ENCODE measurements around the gene ZNF627.

DNA sequence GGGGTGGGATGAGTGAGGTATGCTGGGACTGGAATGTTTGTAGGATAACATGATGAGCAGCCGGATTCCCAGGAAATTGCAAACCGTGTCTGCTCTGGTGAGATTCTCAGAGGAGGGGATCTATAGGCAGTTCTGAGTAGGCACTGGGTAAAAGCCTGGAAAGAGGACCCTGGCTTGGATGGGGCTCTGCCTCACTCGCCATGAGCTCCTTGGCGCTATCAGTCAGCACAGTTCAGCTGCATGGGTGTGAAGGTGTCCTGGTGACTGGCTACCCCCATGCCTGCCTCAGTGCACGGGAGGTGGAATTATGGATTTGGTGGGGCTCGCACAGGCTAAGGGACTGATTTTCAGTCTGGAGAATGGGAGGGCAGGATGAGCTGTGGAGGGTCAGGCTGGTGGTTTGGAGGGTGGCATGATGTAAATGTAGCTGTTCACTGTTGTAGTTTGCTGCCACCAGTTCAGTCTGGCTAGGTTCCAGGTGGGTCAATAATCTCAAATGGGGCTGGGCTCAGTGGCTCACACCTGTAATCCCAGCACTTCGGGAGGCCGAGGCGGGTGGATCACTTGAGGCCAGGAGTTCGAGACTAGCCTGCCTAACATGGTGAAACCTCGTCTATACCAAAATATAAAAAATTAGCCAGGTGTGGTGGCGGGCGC, 9.2 kb upstream of the ZNF627 start:
- no peak for TF ChIP-seq POLR2A (IDR thresholded peaks at IDR 0.05)
- TF ChIP-seq, protein P1, sequence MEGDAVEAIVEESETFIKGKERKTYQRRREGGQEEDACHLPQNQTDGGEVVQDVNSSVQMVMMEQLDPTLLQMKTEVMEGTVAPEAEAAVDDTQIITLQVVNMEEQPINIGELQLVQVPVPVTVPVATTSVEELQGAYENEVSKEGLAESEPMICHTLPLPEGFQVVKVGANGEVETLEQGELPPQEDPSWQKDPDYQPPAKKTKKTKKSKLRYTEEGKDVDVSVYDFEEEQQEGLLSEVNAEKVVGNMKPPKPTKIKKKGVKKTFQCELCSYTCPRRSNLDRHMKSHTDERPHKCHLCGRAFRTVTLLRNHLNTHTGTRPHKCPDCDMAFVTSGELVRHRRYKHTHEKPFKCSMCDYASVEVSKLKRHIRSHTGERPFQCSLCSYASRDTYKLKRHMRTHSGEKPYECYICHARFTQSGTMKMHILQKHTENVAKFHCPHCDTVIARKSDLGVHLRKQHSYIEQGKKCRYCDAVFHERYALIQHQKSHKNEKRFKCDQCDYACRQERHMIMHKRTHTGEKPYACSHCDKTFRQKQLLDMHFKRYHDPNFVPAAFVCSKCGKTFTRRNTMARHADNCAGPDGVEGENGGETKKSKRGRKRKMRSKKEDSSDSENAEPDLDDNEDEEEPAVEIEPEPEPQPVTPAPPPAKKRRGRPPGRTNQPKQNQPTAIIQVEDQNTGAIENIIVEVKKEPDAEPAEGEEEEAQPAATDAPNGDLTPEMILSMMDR (IDR thresholded peaks at IDR 0.05): no peak
